Measurements from ENCODE around the gene PLCH2. TPM values are rescaled to one million over a fixed set of nuclear protein-coding genes. Genes with fewer than 3 reads are reported as not detected.

PLCH2 gene
- total RNA-seq, 1 donor, result under 0.01 TPM

- no peak for TF ChIP-seq CTCF (IDR thresholded peaks at IDR 0.05; ENCODE audit: insufficient read depth, low read depth, low read length)
- DNase-seq (ENCODE audit: low read depth), result no peak
Observed at GRCh38 chr1:2480236-2480985, 4.3 kb downstream of the PLCH2 start.

GRCh38 chr1:2480986-2481364 is 4.9 kb downstream of the PLCH2 start:
- H3K4me3 ChIP-seq (ENCODE audit: low read depth, low read length), result no peak overlapping the region
- TF ChIP-seq CTCF (IDR thresholded peaks at IDR 0.05; ENCODE audit: insufficient read depth, low read depth, low read length), result no peak
- DNase-seq (ENCODE audit: low read depth), result no peak

More at GRCh38 chr1:2480236-2480985, 4.3 kb downstream of the PLCH2 start:
- no peak overlapping the region for H3K4me3 ChIP-seq (ENCODE audit: low read depth, low read length)

- no peak for DNase-seq (ENCODE audit: low read depth)
- TF ChIP-seq CTCF (IDR thresholded peaks at IDR 0.05; ENCODE audit: insufficient read depth, low read depth, low read length), result no peak
- H3K4me3 ChIP-seq (ENCODE audit: low read depth, low read length), result no peak overlapping the region
Observed at GRCh38 chr1:2481885-2482284, 5.8 kb downstream of the PLCH2 start.

GRCh38 chr1:2482588-2482987 is 6.5 kb downstream of the PLCH2 start:
- H3K4me3 ChIP-seq (ENCODE audit: low read depth, low read length), result no peak overlapping the region
- no peak for TF ChIP-seq CTCF (IDR thresholded peaks at IDR 0.05; ENCODE audit: insufficient read depth, low read depth, low read length)
- DNase-seq (ENCODE audit: low read depth), result no peak

- H3K4me3 ChIP-seq (ENCODE audit: low read depth, low read length), result no peak overlapping the region
- TF ChIP-seq CTCF (IDR thresholded peaks at IDR 0.05; ENCODE audit: insufficient read depth, low read depth, low read length), result no peak
- DNase-seq (ENCODE audit: low read depth), result no peak
Observed at GRCh38 chr1:2483026-2483425, 6.9 kb downstream of the PLCH2 start.

GRCh38 chr1:2483970-2484369 is 7.9 kb downstream of the PLCH2 start:
- TF ChIP-seq CTCF (IDR thresholded peaks at IDR 0.05; ENCODE audit: insufficient read depth, low read depth, low read length), result no peak
- no peak overlapping the region for H3K4me3 ChIP-seq (ENCODE audit: low read depth, low read length)
- DNase-seq (ENCODE audit: low read depth), result no peak

GRCh38 chr1:2486041-2486440 is 10.0 kb downstream of the PLCH2 start:
- TF ChIP-seq CTCF (IDR thresholded peaks at IDR 0.05; ENCODE audit: insufficient read depth, low read depth, low read length), result no peak
- no peak overlapping the region for H3K4me3 ChIP-seq (ENCODE audit: low read depth, low read length)
- DNase-seq (ENCODE audit: low read depth), result no peak

Data from fibroblast of villous mesenchyme (primary cell).